22Rv1 (cell line): Measurements from ENCODE around the gene PCSK6.

ENCODE experiments used
- H3K27ac ChIP-seq: fragments of 450-650 bp; 2 replicates; pipeline ENCODE4 v1.5.1; 2017
- CTCF ChIP-seq: fragments of 450-650 bp; IDR thresholded peaks from 2 replicates; pipeline ENCODE4 v1.5.1; 2017; ENCODE audit warnings: mild to moderate bottlenecking
- ZFX ChIP-seq: fragments of 450-650 bp; IDR thresholded peaks from 2 replicates; pipeline ENCODE4 v1.6.1; 2017; ENCODE audit warnings: antibody characterized with exemption, borderline replicate concordance

PCSK6 gene

DNA sequence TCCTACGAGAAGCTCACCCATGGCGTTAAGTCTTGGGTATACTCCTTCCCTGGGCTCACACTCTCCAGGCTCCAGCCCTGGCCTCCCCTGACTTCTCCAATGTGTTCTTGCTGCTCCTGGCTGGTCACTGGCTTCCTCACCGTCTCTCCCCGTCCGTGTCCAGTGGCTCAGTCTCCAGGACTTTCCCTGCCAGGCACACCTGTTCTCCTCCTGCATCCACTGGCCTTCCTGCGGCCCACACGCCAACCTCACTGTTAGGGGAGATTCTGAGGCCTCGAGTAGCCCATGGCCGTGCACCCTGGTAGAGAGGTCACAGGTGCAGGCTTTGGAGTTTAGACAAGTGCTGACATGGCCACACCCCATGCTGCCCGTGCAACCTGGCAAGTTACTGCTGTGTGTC lies 102.5 kb downstream of the PCSK6 start:
- TF ChIP-seq CTCF (no peak), ZFX (no peak)

DNA sequence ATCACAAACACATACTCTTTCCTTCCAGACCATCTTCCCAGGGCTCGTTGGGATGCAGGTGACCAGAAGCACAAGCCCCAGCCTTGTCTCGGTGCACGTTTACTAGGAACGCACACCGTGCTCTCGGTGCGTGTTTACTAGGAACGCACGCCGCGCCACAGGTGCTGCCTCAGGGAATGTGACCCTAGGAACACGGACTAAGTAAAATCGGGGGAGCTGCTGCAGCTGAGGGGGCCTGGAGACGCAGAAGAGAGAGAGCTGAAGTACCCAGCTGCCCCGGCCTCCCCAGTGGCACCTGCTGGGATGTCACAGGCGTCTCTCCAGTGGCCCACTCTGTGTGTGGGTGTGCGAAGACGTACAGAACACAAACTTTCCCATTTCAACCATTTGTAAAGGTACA lies 103.5 kb downstream of the PCSK6 start:
- no peak for TF ChIP-seq CTCF
- no peak for TF ChIP-seq ZFX
- no peak overlapping the region for H3K27ac ChIP-seq

More for the DNA sequence above, 102.5 kb downstream of the PCSK6 start:
- no peak overlapping the region for H3K27ac ChIP-seq

DNA sequence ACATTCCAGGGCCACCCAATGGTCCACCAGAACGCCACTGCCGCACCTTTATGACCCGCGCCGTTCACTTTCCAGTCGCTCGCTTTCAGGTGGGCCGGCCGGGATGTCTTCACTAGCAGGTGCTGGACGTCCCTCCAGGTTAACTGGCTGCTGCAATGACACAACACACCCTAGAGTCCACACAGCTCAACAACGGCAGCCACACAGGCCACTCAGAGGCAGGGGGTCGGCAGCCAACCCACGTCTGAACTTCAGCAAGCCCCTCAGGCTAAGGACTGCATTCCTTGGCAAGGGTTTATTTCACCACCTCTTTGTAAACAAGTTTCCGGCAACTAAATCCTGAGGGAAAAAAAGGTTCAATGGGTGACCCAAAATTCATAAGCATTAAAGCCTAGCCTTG lies 105.2 kb downstream of the PCSK6 start:
- H3K27ac ChIP-seq, result no peak overlapping the region
- no peak for TF ChIP-seq ZFX
- TF ChIP-seq CTCF, result no peak

GRCh38 chr15:101382544-101382943 lies 107.0 kb downstream of the PCSK6 start:
- TF ChIP-seq CTCF (no peak), ZFX (no peak)
- no peak overlapping the region for H3K27ac ChIP-seq

DNA sequence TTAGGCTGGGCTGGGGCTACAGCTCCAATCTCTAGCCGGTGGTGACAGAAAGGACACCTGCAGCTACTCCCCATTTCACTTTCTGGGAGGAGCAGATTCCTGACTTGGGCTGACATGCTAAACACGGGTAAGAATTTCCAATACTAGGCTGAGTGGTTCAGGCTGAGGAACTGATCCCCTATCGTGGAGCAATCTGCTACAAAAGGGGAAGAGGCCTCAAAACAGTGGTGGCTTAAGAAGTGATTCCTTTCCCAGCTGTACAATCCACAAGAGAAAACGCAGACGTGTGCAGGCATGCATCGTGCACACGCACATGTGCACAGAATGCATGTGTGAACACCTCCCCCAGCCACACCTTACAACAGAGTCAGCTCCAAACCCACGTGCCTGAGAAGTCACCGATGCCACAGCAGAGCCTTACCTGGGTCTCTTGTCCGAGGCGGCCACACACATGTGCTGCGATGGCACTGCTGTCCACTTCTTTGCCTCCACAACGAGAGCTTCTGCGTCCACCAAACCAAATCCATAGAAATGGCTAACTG lies 107.8 kb downstream of the PCSK6 start:
- no peak overlapping the region for H3K27ac ChIP-seq
- TF ChIP-seq CTCF (no peak), ZFX (no peak)

GRCh38 chr15:101380146-101380545 lies 109.4 kb downstream of the PCSK6 start:
- TF ChIP-seq ZFX, result no peak
- TF ChIP-seq CTCF, result no peak
- no peak overlapping the region for H3K27ac ChIP-seq

DNA sequence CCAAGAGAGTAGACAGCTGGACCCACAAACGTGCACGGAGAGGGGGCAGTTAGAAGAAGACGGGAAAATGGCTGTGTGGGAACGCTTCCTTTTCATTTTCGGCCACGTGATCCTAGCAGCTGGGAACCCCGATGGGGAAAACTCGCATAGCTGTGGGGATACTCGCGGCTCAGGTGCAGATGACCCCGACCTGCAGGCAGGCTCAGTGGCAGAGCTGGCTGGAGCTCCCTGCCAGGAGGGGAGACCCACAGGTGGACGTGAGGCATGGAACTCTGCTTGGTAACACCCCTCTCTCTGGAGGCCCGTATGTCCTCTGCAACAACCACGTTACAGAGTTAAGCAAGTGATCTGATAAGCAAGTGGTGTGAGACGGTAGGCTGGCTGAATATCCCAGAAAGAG lies 109.9 kb downstream of the PCSK6 start:
- no peak overlapping the region for H3K27ac ChIP-seq
- TF ChIP-seq CTCF, result no peak
- TF ChIP-seq ZFX, result no peak
